Ectodermal cell (in vitro differentiated cells): Measurements from ENCODE around the gene EML1.
"Not testable (repeated sequence)": the region's sequence is repeated elsewhere in the genome, so short reads cannot be mapped to it uniquely, and the experiment has no call there.

Experiments
- H3K27ac ChIP-seq: 2 replicates; pipeline ENCODE4 v1.7.0; 2013; ENCODE audit warnings: mild to moderate bottlenecking, low read depth, low read length; ENCODE audit not compliant: insufficient read depth, poor library complexity, severe bottlenecking
- H3K27me3 ChIP-seq: 2 replicates; pipeline ENCODE4 v1.7.0; 2013; ENCODE audit warnings: mild to moderate bottlenecking, low read length; ENCODE audit not compliant: insufficient read depth, control insufficient read depth, poor library complexity, severe bottlenecking
- H3K36me3 ChIP-seq: one replicate; pipeline ENCODE4 v1.7.0; 2013; ENCODE audit warnings: low read length; ENCODE audit not compliant: control insufficient read depth, insufficient read depth
- H3K4me1 ChIP-seq: one replicate; pipeline ENCODE4 v1.7.0; 2013; ENCODE audit warnings: low read length; ENCODE audit not compliant: control insufficient read depth, insufficient read depth
- H3K4me3 ChIP-seq: 2 replicates; pipeline ENCODE4 v1.7.0; 2013; ENCODE audit warnings: low read depth, low read length, control low read depth; ENCODE audit not compliant: insufficient read depth
- H3K9me3 ChIP-seq: 2 replicates; pipeline ENCODE4 v1.7.0; 2013; ENCODE audit warnings: mild to moderate bottlenecking, low read length, moderate library complexity; ENCODE audit not compliant: control insufficient read depth
- WGBS, 2 experiments: methylation state at CpG; one replicate each; pipeline ENCODE4 v1.1.7; 2013; ENCODE audit warnings: missing lambda C conversion rate in 2 of 2; 5-methylcytosine and 5-hydroxymethylcytosine counted together

EML1 gene

DNA sequence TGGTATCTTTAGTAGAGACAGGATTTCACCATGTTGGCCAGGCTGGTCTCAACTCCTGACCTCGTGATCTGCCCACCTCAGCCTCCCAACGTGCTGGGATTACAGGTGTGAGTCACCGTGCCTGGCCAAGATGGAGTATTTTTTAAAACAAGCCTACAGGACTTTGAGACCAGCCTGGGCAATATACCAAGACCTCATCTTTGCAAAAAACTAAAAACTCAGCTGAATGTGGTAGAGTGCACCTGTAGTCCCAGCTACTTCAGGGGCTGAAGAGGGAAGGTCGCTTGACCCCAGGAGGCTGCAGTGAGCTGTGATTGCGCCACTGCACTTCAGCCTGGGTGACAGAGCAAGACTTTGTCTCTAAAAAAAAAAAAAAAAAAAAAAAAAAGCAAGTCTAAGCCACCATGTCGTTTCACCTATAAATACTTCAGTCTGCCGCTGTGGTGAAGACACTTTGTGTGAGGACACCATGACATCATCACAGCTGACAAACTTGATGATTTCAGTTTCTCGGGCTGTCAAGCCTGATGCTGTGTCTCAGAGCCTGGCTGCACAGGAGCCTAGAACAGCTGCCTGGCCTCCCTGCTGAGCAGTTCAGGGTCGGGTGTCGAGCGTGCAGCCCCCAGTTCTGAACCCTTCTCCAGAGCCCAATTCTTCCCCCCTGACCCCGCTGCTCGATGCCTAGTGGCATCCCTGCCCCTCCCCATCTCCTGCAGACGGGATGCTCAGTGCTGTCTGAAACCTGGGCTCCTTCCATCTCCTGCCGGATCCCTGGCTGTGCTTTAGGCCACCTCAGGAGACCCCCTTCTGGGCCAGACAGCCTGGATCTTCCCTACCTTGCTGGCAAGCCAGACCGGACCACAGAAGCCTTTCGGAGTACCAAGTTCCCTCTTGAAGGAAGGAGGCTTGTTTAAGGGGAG lies 152.8 kb downstream of the EML1 start:
- WGBS, 2 experiments: 83 to 85% methylated on average over 17 of the region's 17 CpGs
- Histone ChIP-seq H3K27me3 (no peaks in the 10 kb centered on the region), H3K4me3 (no peak overlapping the region), H3K9me3 (no peaks in the 10 kb centered on the region), H3K36me3 (peaks cover 15% of the 10 kb centered on the region), H3K27ac (no peak overlapping the region), H3K4me1 (no peaks in the 10 kb centered on the region)

DNA sequence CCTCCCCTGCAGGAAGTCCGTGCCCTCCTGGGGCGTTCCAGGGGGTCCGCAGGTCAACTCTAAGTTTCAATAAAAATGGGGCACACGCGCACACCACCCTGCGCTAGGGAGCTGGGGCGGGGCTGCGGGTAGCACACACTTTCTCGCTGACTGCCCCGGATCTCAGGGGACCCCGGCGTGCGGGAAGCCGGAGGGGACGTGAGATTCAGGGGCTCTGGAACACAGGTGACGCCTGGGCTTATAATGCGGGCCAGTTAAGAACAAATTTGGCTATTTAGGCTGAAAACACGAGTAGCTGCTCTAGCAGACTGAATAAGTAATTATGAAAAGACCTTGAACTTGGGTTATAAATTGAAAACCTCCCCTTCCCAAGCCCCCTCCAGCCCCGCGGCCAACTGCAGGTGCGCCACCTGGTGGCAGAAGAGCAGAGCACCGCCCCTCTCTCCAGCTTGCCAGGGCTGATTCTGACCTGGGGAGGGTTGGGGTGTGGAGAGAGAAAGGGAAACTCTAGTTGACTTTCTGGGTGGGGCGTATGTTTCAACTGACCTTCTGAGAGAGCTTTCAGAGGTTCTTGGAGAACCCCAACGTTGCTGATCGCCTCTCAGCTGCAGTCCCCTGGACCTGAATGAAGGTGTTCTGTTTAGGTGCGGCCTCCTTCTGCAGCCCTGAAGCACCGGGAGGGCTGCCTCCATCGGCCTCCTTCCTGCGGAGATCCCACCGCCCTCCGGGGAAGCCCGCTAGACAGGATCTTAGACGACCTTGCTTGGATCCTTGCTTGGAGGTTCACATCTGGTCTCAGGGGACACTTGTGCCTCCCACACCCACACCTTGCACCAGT lies 153.7 kb downstream of the EML1 start:
- 68 to 70% methylated on average over 33 of the region's 33 CpGs for WGBS, 2 experiments
- no peak overlapping the region for H3K4me3 ChIP-seq

DNA sequence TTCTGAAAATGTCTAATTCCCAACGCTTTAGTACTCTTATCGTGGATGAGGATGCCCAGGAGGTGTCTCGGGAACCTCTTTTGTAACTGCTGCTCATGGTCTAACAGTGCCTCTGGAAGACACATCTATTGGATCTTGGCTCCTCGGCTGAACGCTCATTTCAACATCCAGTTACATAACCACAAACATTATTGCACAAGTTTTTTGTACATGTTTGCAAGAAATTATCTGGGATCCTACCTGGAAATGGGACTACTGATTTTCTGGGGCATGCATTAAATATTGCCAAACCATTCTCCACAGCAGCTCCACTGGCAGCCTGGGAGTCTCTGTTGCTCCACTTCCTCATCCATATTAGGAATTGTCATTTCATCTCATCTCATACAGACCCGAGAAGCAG lies 154.5 kb downstream of the EML1 start:
- no peaks in the 10 kb centered on the region for H3K9me3 ChIP-seq

More for the DNA sequence above, 153.7 kb downstream of the EML1 start:
- Histone ChIP-seq H3K27me3 (no peaks in the 10 kb centered on the region), H3K36me3 (peaks cover 12% of the 10 kb centered on the region), H3K27ac (no peak overlapping the region), H3K9me3 (no peaks in the 10 kb centered on the region), H3K4me1 (no peaks in the 10 kb centered on the region)

DNA sequence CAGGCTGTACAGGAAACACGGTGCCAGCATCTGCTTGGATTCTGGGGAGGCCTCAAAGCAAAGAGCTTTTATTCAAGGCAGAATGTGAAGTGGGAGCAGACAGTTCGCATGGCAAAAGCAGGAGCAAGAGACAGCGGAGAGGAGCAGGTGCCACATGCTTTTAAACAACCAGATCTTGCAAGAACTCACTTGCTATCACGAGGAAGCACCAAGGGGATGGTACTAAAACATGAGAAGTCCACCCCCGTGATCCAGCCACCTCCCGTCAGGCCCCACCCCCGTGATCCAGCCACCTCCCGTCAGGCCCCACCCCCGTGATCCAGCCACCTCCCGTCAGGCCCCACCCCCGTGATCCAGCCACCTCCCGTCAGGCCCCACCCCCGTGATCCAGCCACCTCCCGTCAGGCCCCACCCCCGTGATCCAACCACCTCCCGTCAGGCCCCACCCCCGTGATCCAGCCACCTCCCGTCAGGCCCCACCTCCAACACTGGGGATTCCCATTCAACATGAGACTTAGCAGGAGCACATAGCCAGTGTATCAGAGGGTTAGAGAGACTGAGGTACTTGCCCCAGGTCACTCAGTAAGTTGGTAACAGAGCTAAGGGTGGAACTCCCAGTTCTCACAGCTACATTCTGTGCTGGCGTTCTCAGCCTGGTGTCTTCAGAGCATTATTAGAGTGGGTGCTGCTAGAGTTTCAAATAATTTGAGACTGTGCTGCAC lies 156.0 kb downstream of the EML1 start:
- H3K27me3 ChIP-seq, H3K27ac ChIP-seq, H3K36me3 ChIP-seq, H3K4me3 ChIP-seq, H3K9me3 ChIP-seq, H3K4me1 ChIP-seq: not testable (repeated sequence)
- WGBS, 2 experiments: 46 to 48% methylated on average over 10 of the region's 19 CpGs

More for the DNA sequence above, 154.5 kb downstream of the EML1 start:
- Histone ChIP-seq H3K27me3 (no peaks in the 10 kb centered on the region), H3K36me3 (peaks cover 6% of the 10 kb centered on the region), H3K4me3 (no peak overlapping the region), H3K27ac (no peak overlapping the region), H3K4me1 (no peaks in the 10 kb centered on the region)
- 95 to 96% methylated on average over 6 of the region's 6 CpGs for WGBS, 2 experiments

DNA sequence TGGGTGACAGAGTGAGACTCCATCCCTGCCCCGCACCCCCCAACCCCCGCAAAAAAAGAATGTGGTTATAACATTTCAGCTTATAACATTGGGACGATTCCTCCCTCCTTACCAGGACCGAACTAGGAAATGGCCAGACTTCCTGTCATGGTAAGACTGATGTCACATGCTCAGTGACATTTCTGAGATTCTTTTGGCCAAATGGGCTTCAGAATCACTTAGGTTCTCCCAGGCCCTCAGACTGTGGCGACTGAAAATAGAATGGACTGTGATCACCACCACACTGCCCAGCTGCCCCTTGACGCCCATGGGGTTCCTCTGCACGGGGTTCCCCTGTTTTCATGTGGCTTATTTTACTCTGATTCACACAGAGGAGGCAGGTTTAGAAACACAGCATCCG lies 157.0 kb downstream of the EML1 start:
- Histone ChIP-seq H3K36me3 (no peaks in the 10 kb centered on the region), H3K27me3 (no peaks in the 10 kb centered on the region), H3K9me3 (no peaks in the 10 kb centered on the region), H3K4me3 (no peak overlapping the region), H3K27ac (no peak overlapping the region), H3K4me1 (no peaks in the 10 kb centered on the region)
- 87 to 88% methylated on average over 8 of the region's 8 CpGs for WGBS, 2 experiments

DNA sequence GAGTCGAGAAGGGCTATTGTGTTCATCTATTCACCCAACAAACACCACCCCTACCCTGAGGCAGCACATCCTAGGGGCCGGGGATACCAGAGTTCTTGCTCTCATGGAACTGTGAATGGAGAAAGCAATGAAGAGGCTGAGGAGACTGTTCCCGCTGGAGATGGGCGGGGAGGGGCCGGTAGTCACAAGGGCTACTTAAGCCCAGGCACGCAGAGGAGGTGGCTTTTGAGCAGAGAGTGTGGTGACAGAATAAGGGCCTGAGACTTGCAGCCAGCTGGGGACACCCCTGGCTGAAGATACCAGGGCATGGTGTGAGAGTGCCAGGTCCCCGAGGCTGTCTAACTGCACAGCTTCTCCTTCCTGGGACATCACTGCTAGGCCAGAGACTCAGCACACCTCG lies 157.9 kb downstream of the EML1 start:
- Histone ChIP-seq H3K9me3 (no peaks in the 10 kb centered on the region), H3K27ac (no peak overlapping the region), H3K4me3 (no peak overlapping the region), H3K27me3 (no peaks in the 10 kb centered on the region), H3K4me1 (no peaks in the 10 kb centered on the region), H3K36me3 (no peaks in the 10 kb centered on the region)
- 81% methylated on average over 8 of the region's 8 CpGs for WGBS, 2 experiments

DNA sequence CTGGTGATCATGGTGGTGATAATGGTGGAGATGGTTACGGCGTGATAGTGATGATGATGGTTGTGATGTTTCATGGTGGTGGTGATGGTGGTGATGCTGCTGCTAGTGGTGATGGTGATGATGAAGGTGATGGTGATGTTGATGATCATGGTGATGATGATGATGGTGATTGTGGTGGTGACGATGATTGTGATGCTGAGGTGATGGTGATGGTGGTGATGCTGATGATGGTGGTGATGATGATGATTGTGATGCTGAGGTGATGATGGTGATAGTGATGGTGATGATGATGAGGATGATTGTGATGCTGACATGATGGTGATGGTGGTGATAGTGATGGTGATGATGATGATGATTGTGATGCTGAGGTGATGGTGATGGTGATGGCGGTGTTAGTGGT lies 158.8 kb downstream of the EML1 start:
- WGBS, 2 experiments: 93 to 97% methylated on average over 4 of the region's 4 CpGs
- no peak overlapping the region for H3K27ac ChIP-seq
- no peaks in the 10 kb centered on the region for H3K27me3 ChIP-seq
- H3K36me3 ChIP-seq: no peaks in the 10 kb centered on the region
- no peaks in the 10 kb centered on the region for H3K9me3 ChIP-seq
- H3K4me1 ChIP-seq: no peaks in the 10 kb centered on the region
- no peak overlapping the region for H3K4me3 ChIP-seq

DNA sequence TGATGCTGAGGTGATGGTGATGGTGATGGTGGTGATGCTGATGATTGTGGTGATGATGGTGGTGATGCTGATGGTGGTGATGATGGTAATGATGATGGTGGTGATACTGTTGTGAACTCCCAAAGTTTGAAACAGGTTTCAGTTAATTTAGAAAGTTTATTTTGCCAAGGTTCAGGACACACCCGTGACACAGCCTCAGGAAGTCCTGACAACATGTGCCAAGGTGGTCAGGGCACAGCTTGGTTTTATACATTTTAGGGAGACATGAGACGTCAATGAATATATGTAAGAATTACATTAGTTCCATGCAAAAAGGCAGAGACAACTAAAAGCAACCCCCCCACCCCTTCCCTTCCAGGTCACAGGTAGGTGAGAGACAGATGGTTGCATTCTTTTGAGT lies 159.2 kb downstream of the EML1 start:
- H3K9me3 ChIP-seq: no peaks in the 10 kb centered on the region
- no peak overlapping the region for H3K4me3 ChIP-seq
- 89 to 94% methylated on average over 1 of the region's 2 CpGs for WGBS, 2 experiments
- H3K36me3 ChIP-seq: no peaks in the 10 kb centered on the region
- H3K27ac ChIP-seq: no peak overlapping the region
- no peaks in the 10 kb centered on the region for H3K27me3 ChIP-seq
- H3K4me1 ChIP-seq: no peaks in the 10 kb centered on the region

DNA sequence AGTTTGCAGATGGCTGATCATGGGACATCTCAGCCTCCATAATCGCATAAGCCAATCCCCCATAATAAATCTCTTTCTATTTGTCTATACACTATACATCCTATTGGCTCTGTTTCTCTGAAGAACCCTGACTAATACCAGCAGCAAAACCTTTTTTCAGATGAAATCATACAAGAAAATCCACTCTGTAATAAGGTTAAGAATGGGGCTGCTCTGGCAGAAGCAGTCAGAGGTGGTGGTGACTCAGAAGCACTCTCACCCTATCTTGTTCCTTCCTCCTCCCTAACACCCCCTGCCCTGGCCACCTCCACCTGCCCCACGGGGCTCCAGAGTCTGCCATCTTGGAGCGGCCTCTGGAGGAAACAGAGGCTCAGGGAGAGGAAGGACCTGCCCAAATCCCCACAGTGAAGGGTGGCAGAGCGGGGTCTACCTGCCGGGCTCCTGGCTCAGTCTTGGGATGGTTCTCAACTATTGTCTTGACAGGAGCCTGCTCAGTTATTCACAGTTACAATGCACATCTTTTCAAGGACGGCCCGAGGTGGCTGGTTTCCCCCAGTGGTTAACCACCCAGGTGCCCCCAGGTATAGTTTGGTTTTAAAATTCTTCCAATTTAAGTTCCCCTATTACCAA lies 162.7 kb downstream of the EML1 start:
- H3K4me3 ChIP-seq: no peak overlapping the region
- H3K4me1 ChIP-seq: no peaks in the 10 kb centered on the region
- no peaks in the 10 kb centered on the region for H3K27me3 ChIP-seq
- H3K9me3 ChIP-seq: no peaks in the 10 kb centered on the region
- 91 to 92% methylated on average over 7 of the region's 7 CpGs for WGBS, 2 experiments
- H3K27ac ChIP-seq: no peak overlapping the region
- no peaks in the 10 kb centered on the region for H3K36me3 ChIP-seq
